Adipose tissue (tissue), 3 donors: ENCODE data around the gene MRPS23. TPM values are rescaled to one million over a fixed set of nuclear protein-coding genes. Genes with fewer than 3 reads are reported as not detected.

ENCODE experiments used
- H3K27ac ChIP-seq: one replicate; pipeline ENCODE4 v1.5.1; 2013; ENCODE audit warnings: low read depth, low read length
- WGBS, 3 donors: extraction: QIAGEN DNeasy Blood & Tissue Kit; methylation state at CpG; one replicate each; pipeline ENCODE4 v1.1.7; 2013; 5-methylcytosine and 5-hydroxymethylcytosine counted together
- polyA plus RNA-seq, 3 donors: library from polyadenylated mRNA; stranded (reverse); fragments of 200-250 nt; gene quantifications; one replicate each; pipeline ENCODE4 v1.2.3, GENCODE V29; 2013
- donor health status: healthy with polysubstance abuse.
- donor health status: Bipolar disorder and iron deficiency.
- donor health status: healthy.

MRPS23 gene
- polyA plus RNA-seq, 3 donors, result 20.9 to 36.6 (median 25.7) TPM

DNA sequence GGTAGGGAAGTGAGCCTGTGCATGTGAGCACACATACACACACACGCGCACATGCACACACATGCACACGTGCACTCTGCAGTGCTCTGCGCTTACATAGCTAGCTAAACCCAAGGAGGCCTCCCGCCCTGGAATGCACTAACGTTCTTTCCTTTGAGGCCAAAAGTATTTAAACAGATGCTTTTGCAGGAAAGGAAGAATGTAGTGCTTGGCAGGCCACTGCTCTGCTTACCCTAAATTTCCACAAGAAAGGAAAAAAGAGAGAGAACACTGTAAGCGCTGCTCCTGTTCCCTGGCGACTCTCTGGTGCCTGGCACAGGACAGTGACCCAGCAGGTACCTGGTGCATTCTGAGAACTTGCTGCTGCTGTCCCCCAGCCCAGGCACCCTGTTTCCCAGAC is 31.3 kb upstream of the MRPS23 start:
- whole genome bisulfite sequencing, 3 donors, result 39 to 78% (median 55%) methylated on average over 8 of the region's 8 CpGs
- no peak overlapping the region for H3K27ac ChIP-seq

DNA sequence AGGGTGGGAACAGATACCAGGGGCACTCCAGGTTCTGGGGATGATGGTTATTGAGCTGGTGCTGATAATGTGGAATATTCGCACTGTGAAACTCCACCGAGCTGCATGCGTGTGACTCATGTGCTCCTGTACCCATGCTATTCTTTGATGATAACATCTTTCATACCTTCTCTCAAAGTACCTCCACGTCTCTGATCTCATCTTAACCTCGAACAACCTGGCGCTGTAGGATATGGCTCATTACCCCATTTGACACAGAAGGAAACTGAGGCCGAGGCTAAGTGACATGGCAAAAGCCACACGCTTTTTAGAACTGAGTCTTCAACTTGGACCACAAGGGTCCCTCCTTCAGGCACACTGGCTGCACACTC is 30.2 kb upstream of the MRPS23 start:
- WGBS, 3 donors, result 78 to 93% (median 92%) methylated on average over 8 of the region's 8 CpGs
- no peak overlapping the region for H3K27ac ChIP-seq

DNA sequence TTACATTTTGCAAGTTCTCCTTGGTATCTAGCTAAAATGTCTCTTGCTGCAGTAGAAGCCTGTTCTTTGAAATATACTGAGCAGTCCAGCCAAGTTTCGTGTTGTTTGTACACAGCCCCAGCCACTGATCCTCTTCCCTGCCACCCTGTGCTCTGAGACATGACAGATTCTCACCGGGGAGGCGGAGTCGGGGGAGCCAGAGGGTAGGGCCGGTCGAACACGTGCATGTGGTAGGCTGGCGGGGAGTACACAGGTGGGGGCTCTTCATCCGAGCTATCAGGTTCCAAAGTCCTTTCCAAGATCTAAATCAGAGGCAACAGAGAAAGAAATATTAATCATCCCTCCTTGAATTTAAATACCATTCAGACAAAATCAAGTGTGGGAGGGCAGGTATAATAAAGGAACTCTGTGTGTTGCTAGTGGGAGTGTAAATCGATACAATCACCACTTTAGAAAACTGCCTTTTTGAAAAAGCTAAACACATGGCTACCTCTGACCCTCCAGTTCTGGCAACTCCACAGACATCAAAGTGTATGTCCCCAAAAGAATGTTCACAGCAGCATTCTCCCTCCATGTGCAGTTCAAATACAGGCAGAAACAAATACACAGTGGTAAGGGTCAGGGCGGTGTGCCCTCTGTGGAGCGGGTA is 29.7 kb upstream of the MRPS23 start:
- WGBS, 3 donors, result 67 to 84% (median 84%) methylated on average over 12 of the region's 12 CpGs
- H3K27ac ChIP-seq, result no peak overlapping the region

DNA sequence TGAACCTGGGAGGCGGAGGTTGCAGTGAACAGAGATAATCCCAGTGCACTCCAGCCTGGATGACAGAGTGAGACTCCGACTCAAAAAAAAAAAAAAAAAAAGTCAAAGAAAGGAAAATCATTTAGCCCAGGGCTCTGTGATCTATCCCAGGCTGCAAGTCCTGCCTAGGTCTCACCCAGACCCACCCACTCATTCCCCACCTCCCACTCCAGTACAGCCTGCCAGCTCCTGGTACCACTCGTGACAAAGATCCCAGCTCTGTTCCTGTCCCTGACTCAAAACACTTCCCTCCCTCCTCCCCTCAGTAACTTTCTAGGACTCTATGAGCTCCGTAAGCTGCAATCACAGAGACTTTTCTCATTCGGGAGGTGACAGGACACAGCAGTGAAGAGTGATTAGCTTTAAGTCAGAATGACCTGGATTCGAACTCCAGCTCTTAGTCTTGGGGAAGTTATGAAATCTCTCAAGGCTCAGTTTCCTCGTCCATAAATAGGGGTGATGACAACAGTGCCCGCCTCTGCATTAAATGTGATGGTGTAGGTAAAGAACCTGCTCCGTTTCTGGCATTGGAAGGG is 28.0 kb upstream of the MRPS23 start:
- WGBS, 3 donors, result 74 to 82% (median 80%) methylated on average over 8 to 9 of the region's 9 CpGs

DNA sequence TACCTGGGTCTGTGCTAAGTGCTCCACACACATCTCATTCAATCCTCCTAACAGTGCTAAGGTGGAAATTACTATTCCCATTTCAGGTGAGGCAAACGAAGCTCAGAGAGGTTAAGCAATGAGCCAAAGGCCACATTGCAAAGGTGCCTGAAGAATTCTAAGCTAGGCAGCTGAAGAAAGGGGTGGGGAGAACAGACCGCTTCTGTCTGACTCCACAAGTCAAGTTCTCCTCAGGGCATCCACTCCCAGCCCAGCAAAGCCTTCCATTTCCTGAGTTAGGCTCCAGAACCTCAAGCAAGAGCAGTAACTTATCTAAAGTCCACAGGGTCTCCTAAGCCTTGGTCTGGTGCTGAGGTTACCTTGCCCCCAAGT is 27.0 kb upstream of the MRPS23 start:
- no peak overlapping the region for H3K27ac ChIP-seq
- WGBS, 3 donors, result 73 to 84% (median 80%) methylated on average over 2 of the region's 2 CpGs

More for the DNA sequence above, 28.0 kb upstream of the MRPS23 start:
- no peak overlapping the region for H3K27ac ChIP-seq

DNA sequence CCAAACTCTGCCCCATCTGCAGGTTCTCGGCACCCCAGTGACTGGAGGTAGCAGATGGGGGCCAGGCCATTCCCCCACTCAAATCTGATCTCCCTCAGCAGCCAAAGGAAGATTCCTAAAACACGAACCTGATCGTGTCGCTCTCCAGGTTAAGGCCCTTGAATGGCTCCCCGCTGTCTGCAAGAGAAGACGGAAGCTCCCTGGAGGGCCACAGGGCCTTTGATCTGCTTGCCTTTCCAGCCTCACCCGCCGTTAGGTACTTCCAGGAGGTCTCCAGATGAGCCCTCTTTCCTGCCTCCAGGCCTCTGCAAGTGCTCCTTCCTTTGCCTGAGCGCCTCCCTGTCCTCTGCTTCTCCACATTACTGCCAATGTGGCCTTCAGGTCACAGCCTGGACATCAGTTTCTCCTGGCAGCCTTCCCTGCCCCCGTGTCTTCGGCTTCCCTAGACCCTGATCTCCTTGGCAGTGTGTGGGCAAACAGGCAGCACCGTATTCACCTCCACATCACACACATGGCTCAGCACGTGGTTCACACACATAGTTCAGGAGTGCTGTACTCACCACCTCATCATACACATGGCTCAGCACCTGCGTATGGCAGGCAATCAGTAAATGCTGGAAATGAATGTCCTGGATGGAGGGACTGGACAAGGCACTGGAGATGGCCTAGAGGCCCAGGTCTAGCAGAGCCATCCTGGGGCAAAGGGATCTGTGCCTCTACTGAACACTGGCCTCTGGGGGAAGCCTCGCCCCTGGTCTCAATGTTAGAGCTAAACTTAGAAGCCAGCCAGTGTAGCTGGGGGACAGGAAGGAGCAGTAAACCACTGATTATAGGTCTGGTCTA is 26.4 kb upstream of the MRPS23 start:
- WGBS, 3 donors, result 81 to 87% (median 83%) methylated on average over 15 of the region's 15 CpGs
- no peak overlapping the region for H3K27ac ChIP-seq

DNA sequence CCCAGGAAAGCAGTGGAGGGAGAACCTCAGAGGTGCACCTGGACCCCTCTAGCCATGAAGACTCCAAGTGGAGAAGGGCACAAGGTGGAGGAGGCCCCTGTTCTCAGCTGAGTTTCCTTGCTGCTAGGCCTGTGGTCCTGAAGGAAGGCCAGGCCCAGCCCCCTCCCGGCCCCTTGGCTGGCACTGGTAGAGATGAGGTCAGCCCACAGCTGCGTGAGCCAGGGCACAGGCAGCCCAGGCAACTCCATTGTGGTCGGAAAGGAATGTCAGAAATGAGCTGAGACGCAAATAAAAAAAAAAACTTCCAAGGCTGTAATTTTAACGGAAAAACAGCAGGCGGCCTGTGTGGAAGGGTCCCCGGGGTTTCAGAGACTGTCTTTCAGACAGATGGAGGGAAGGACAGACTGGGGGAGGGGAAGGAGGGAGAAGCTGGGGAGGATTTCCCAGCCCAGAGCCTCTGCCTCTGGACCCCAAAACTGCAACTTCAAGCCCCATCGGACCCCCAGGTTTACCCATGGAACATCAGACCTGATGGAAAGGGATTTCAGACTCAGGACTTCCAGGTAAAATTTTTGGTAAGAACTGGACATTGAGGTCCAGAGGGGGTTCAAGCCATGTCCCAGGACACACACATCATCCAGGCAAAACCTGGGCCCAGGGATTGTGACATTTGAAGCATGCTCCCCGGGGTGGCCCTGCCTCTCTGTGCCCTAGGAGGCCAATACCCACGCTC is 25.6 kb upstream of the MRPS23 start:
- WGBS, 3 donors, result 27 to 35% (median 28%) methylated on average over 10 of the region's 10 CpGs
- peak overlapping the region; percentile 48 for H3K27ac ChIP-seq

DNA sequence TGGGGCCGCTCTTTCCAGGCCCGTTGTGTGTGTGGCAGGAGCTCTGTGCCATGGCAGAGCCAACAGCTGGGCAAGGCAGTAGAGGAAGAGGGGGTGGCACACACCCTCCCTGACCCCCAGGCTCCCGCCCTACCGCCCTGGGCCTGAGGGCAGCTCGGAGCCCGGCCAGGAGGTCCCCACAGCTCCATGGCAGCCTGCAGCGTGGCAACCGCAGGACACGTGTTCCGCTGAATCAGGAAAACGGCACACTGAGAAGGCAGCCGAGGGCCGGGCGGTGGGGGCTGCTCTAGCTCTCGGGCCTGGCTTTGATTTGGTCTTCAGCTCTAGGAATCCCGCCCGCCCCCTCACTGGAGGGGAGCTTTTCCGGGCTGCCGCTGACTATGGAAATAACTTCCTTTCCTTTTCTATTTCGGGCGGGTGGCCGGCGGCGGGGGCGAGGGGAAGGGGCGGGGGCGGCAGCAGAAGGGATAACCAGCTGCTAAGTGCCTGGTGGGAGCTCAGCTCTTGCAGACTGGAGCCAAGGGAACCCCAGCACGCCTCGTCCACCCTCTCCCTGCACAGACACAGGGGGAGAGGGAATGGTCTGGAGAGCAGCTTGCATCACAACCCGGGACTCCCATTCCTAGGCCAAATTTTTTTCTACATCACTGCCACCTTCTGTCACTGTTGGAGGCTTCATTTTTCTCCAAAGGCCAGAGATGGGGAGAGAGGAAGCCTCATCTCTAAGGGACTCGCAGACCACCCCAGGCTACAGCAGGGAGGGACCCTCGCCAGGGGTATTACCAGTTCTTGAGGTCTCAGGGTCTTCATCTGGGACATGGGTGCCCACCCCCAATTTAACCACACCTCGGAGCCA is 24.8 kb upstream of the MRPS23 start:
- H3K27ac ChIP-seq, result peak overlapping the region; percentile 48
- WGBS, 3 donors, result 7 to 56% (median 16%) methylated on average over 30 to 33 of the region's 33 CpGs

DNA sequence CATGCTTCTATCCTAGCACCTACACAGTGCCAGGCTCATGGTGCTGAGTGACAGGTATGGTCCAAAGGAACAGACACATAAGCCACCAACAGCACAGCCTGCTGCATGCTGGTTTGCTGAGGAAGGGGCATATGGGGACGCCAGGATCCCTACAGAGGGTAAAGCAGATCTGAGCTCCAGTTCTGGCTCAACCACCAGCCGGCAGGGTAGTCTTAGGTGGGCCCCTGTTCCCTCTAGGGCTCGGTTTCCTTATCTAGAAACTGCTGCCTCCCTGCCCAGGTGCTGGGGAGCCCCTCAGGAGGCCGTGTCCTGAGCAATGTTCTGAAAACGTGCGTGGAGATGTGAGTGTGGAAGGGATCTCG is 24.2 kb upstream of the MRPS23 start:
- no peak overlapping the region for H3K27ac ChIP-seq
- 34 to 71% (median 37%) methylated on average over 7 of the region's 7 CpGs for WGBS, 3 donors

DNA sequence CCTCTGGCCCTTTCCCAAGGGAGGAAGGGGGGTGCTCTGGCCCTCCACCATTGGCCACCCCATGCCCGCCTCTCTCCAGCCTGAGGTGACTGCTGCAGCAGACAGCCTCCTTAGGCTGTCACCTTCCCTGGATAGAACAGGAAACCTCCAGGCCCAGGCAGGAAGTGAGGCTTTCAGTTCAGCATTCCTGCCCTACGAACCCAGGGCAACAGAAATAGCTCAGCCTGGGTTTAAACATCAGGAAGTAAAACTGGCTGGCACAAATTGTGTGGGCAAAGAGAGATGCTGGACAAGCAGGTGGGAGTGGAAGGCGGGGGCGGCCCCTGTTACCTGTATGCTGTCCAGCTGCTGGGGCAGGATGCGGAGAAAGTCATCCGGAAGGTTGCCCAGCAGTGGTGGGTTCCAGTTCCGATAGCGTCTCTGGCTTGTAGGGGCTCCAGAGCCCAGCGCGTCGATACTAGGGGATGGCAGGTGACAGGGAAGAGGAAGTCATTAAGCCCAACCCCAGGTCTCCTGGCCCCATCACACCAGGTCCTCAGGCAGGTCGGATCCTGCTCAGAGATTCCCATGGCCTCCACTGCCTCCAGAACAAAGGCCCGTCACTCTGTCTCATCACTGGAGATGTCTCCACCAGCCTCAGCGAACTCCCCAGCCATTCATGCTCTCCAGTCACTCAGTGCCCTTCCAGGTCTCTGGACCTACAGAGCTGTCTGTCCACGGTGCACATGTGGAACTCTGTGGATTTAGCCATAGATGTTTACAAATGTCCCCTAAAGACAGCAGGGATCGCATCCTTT is 23.6 kb upstream of the MRPS23 start:
- 68 to 87% (median 73%) methylated on average over 16 of the region's 16 CpGs for WGBS, 3 donors
- no peak overlapping the region for H3K27ac ChIP-seq

DNA sequence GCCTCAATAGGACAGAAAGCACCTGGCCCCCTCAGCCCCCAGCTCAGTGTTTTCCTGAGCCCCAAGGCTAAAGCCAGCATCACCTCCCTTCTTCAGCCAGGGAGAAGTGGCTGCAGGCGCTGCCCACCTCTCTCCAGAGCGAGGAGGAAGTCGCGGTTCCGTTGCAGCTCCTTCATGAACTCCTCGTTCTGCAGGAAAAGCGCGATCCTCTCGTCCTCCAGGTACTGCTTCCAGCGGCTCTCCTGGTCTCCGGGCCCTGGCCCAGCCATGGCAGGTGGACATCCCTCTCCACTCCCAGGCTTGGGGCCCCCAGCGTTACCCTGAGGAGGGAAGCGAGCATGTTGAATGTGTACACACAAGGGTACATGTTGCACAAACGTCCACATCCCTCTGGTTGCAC is 22.7 kb upstream of the MRPS23 start:
- 50 to 84% (median 64%) methylated on average over 14 of the region's 14 CpGs for WGBS, 3 donors
- no peak overlapping the region for H3K27ac ChIP-seq

DNA sequence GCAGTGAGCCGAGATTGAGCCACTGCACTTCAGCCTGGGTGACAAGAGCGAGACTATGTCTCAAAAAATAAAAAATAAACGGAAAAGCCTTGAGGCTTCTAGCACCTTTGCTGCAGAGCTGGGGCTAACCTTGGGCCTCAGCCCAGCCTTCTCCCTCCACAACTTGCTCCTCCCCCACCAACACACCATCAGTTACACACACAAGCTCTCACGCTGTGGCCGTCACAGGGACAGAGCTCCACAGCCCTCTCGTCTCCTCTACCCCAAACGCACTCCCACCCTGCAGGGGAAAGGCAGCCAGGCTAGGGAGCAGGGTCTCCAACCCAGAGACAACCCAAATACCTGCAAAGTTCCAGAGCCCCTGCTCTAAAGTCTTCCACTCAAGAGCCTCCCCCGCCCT is 22.0 kb upstream of the MRPS23 start:
- WGBS, 3 donors, result 51 to 89% (median 89%) methylated on average over 8 of the region's 8 CpGs
- H3K27ac ChIP-seq, result no peak overlapping the region

DNA sequence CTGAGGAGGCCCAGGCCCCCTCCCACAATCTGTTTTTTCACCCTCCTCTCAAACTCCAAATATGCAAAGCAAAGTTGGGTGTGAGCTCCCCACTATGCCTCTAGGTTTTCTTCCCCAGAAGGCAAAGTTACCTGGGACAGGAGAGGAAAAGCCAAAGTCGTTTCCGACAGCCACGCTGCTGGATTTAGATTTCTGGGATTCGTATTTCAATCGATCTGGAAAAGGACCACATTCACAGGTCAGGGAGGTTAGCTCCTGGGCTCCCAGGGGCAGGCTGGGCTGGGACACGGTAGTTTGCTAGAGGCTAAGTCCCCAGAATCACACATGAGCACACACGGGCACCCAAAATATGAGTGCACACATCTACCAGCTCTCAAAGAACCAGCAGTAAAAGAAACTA is 21.3 kb upstream of the MRPS23 start:
- 81 to 92% (median 89%) methylated on average over 7 of the region's 7 CpGs for WGBS, 3 donors
- no peak overlapping the region for H3K27ac ChIP-seq

DNA sequence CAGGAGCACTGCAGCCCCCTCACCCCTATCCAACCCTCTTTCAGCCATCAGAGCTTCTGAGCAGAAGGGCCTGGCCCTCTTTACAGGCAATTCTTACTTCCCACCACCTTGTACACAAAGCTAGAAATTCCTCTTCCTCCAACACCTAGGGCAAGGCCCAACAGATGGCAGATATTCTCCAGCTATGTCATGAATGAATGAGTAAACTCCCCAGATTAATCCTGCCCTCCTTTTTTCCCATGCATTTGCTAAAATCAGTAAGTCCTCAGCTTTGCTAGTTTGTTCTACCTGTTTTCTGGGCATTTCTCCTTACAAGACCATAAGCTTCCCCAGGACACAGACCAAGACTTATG is 20.4 kb upstream of the MRPS23 start:
- H3K27ac ChIP-seq, result no peak overlapping the region

DNA sequence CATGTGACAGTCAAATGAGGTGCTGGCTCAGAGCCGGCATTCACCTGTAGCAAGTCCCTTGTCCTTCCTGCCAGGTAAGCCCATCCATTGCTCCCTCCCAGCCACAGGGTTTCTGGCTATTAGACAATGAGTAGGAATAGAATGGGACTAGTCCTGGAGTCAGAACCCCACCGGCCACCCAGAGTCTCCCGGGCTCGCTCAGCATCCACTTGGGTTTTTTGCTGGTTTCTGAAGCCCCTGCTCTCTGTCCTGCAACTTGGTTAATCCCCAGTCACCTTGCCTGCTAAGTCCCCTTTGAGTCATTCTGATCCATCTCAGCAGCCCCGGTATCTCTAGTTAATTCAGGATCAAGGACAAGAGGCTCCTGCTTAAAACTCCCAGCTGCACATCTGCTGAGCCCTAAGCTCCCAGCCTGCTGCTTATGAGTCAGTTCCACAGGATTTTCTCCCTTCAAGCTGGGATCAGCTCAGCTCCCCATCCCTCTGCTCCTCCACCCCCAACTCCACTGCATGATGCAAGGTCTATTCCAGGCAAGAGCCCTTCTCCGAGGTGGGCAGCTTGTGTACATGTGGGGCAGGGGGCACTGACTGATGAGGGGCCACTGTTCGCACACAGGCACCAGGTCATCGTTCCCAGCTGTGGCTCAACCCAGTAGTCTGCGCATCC is 19.9 kb upstream of the MRPS23 start:
- H3K27ac ChIP-seq, result no peak overlapping the region

DNA sequence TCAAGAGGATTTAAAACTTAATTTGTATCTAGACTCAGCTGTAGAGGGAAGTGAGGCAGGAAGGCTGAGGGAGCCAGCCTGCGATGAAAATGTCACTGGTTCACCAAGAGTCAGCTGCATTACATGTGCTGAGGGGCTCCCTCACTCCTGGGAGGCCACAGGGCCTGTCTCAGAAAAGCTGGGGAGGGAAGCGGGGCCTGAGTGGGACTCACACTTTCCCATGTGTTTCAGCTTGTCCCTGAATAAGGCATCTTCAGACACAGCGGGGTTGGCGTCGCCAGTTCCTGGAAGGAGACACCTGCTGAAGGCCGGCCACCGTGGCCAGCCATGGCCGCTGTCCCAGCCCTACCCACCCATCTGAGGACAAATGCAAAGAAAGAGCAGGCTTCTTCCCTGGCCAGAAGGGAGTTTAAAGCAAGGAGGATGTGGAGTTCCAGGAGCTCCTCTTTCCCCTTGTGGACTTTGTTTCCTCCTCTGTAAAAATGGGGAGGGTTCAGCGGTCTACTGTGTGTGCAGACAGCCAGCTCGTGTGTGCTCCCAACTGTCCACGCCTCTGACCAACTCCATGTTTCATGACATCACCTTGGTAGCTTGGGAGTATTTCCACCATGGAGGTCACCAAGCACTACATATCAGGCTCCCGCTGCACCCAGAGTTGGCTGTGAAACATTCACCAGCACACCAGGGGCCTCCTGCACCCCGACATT is 19.2 kb upstream of the MRPS23 start:
- 79 to 85% (median 79%) methylated on average over 13 of the region's 13 CpGs for WGBS, 3 donors
- no peak overlapping the region for H3K27ac ChIP-seq

More for the DNA sequence above, 19.9 kb upstream of the MRPS23 start:
- 93 to 95% (median 94%) methylated on average over 9 of the region's 9 CpGs for WGBS, 3 donors
